Measurements from ENCODE around the gene SMARCB1. TPM values are rescaled to one million over a fixed set of nuclear protein-coding genes. Genes with fewer than 3 reads are reported as not detected.

The SMARCB1 gene
- total RNA-seq, 1 experiment from 2014 or later = 80.2 TPM

- no peaks in the 10 kb centered on the region for H3K36me3 ChIP-seq (ENCODE audit: low read depth)
- intact Hi-C loops (cut with micrococcal nuclease; ENCODE audit: unreplicated experiment) = no loop called here
- CTCF ChIA-PET = no interaction called here
- peaks cover 51% of the 10 kb centered on the region for H3K79me2 ChIP-seq (ENCODE audit: low read depth)
- H3F3A ChIP-seq (ENCODE audit: insufficient read depth, low read depth) = no peaks in the 10 kb centered on the region
- peaks cover 21% of the 10 kb centered on the region for H3K4me1 ChIP-seq (replicated peaks; ENCODE audit: insufficient read depth)
- no peak overlapping the region for H2AFZ ChIP-seq
- POLR2A ChIA-PET (ENCODE audit: unreplicated experiment) = interaction anchor here (0.6 kb wide), 1 partner anchor 1288 kb away, joined by 4 read pairs; no protein-coding TSS in a partner anchor
- H3K9me3 ChIP-seq (ENCODE audit: insufficient read depth, low read depth) = no peaks in the 10 kb centered on the region
- H3K27ac ChIP-seq = no peak overlapping the region
- H3K4me3 ChIP-seq = peak overlapping the region; percentile 68
- H3K4me2 ChIP-seq = peak overlapping the region; percentile 89
- no peaks in the 10 kb centered on the region for H3K27me3 ChIP-seq (ENCODE audit: insufficient read depth, low read depth)
- no TSS peak for BruUV-seq (replicated peaks)
- no peak for DNase-seq
- no peak for TF ChIP-seq EZH2 (IDR thresholded peaks at IDR 0.05; ENCODE audit: low read depth)
- TF ChIP-seq, protein P1, sequence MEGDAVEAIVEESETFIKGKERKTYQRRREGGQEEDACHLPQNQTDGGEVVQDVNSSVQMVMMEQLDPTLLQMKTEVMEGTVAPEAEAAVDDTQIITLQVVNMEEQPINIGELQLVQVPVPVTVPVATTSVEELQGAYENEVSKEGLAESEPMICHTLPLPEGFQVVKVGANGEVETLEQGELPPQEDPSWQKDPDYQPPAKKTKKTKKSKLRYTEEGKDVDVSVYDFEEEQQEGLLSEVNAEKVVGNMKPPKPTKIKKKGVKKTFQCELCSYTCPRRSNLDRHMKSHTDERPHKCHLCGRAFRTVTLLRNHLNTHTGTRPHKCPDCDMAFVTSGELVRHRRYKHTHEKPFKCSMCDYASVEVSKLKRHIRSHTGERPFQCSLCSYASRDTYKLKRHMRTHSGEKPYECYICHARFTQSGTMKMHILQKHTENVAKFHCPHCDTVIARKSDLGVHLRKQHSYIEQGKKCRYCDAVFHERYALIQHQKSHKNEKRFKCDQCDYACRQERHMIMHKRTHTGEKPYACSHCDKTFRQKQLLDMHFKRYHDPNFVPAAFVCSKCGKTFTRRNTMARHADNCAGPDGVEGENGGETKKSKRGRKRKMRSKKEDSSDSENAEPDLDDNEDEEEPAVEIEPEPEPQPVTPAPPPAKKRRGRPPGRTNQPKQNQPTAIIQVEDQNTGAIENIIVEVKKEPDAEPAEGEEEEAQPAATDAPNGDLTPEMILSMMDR (conservative IDR thresholded peaks at IDR 0.05) = no peak
- H4K20me1 ChIP-seq (ENCODE audit: insufficient read depth) = peaks cover 48% of the 10 kb centered on the region
- no peaks in the 10 kb centered on the region for H3K9me2 ChIP-seq (ENCODE audit: insufficient read depth)
Observed at GRCh38 chr22:23787600-23787896, 782 bp downstream of the SMARCB1 start.

GRCh38 chr22:23787910-23788309, 1.1 kb downstream of the SMARCB1 start:
- TF ChIP-seq, protein P1 (conservative IDR thresholded peaks at IDR 0.05) = no peak
- no peak for TF ChIP-seq EZH2 (IDR thresholded peaks at IDR 0.05; ENCODE audit: low read depth)
- ChIA-PET POLR2A (ENCODE audit: unreplicated experiment) (no interaction called here), CTCF (no interaction called here)
- Histone ChIP-seq H3K9me2 (ENCODE audit: insufficient read depth) (no peaks in the 10 kb centered on the region), H3K4me2 (peak overlapping the region; percentile 89), H3K27ac (no peak overlapping the region), H3F3A (ENCODE audit: insufficient read depth, low read depth) (no peaks in the 10 kb centered on the region), H4K20me1 (ENCODE audit: insufficient read depth) (peaks cover 52% of the 10 kb centered on the region), H3K27me3 (ENCODE audit: insufficient read depth, low read depth) (no peaks in the 10 kb centered on the region), H3K4me1 (replicated peaks; ENCODE audit: insufficient read depth) (peaks cover 21% of the 10 kb centered on the region), H3K79me2 (ENCODE audit: low read depth) (peaks cover 51% of the 10 kb centered on the region), H2AFZ (no peak overlapping the region), H3K36me3 (ENCODE audit: low read depth) (no peaks in the 10 kb centered on the region), H3K9me3 (ENCODE audit: insufficient read depth, low read depth) (no peaks in the 10 kb centered on the region), H3K4me3 (peak overlapping the region; percentile 68)
- TSS peak; percentile 44 for BruUV-seq (replicated peaks)
- DNase-seq = no peak
- intact Hi-C loops (cut with micrococcal nuclease; ENCODE audit: unreplicated experiment) = no loop called here

- ChIA-PET POLR2A (ENCODE audit: unreplicated experiment) (interaction anchor here (0.8 kb wide), 1 partner anchor 15 kb away, joined by 5 read pairs; no protein-coding TSS in a partner anchor), CTCF (interaction anchor here (0.6 kb wide), 1 partner anchor 259 kb away, joined by 14 read pairs; no protein-coding TSS in a partner anchor)
- Histone ChIP-seq H3K9me3 (ENCODE audit: insufficient read depth, low read depth) (no peaks in the 10 kb centered on the region), H3F3A (ENCODE audit: insufficient read depth, low read depth) (no peaks in the 10 kb centered on the region), H3K9me2 (ENCODE audit: insufficient read depth) (no peaks in the 10 kb centered on the region), H2AFZ (no peak overlapping the region), H3K4me3 (no peak overlapping the region), H3K27me3 (ENCODE audit: insufficient read depth, low read depth) (no peaks in the 10 kb centered on the region), H3K27ac (no peak overlapping the region), H3K36me3 (ENCODE audit: low read depth) (0 out of 2 replicates have a peak, but pooled peaks cover 5% of the 10 kb centered on the region), H4K20me1 (ENCODE audit: insufficient read depth) (peaks cover 52% of the 10 kb centered on the region), H3K4me2 (peak overlapping the region; percentile 89), H3K79me2 (ENCODE audit: low read depth) (peaks cover 51% of the 10 kb centered on the region), H3K4me1 (replicated peaks; ENCODE audit: insufficient read depth) (peaks cover 21% of the 10 kb centered on the region)
- BruUV-seq (replicated peaks) = no TSS peak
- DNase-seq = no peak
- no peak for TF ChIP-seq EZH2 (IDR thresholded peaks at IDR 0.05; ENCODE audit: low read depth)
- TF ChIP-seq, protein P1 (conservative IDR thresholded peaks at IDR 0.05) = no peak
- intact Hi-C loops (cut with micrococcal nuclease; ENCODE audit: unreplicated experiment) = no loop called here
Observed at GRCh38 chr22:23789121-23789520, 2.4 kb downstream of the SMARCB1 start.
